HepG2 (cell line): ENCODE results near the gene TMEM217. TPM values are rescaled to one million over a fixed set of nuclear protein-coding genes. Genes with fewer than 3 reads are reported as not detected.

ENCODE experiments used
- BHLHE40 ChIP-seq: IDR thresholded peaks from 2 replicates; pipeline ENCODE4 v1.6.1; 2011; ENCODE audit warnings: low read length, improper control_type of control experiment
- CCDC6 ChIP-seq: sonication (generic); formaldehyde crosslinking; IDR thresholded peaks from 2 replicates; pipeline ENCODE4 v1.8.1; 2022; ENCODE audit warnings: mild to moderate bottlenecking, missing genetic modification reagents, moderate library complexity
- SRSF4 ChIP-seq: fragments of 200-400 bp; formaldehyde crosslinking; IDR thresholded peaks from one replicate; pipeline ENCODE4 v1.6.1; 2018; ENCODE audit warnings: mild to moderate bottlenecking, low read depth, low read length, moderate library complexity; ENCODE audit not compliant: poor library complexity, severe bottlenecking
- TBX2 ChIP-seq: sonication (generic); formaldehyde crosslinking; IDR thresholded peaks from 2 replicates; pipeline ENCODE4 v1.5.0; 2020; ENCODE audit warnings: missing genetic modification reagents, mild to moderate bottlenecking, borderline replicate concordance
- TGIF2 ChIP-seq: IDR thresholded peaks from 2 replicates; pipeline ENCODE4 v1.6.1; 2016; ENCODE audit warnings: control low read depth, missing compliant biosample characterization
- ZBTB3 ChIP-seq: sonication (generic); formaldehyde crosslinking; IDR thresholded peaks from 2 replicates; pipeline ENCODE4 v1.4.0; 2020; ENCODE audit warnings: low read depth, mild to moderate bottlenecking, moderate library complexity, missing genetic modification reagents, borderline replicate concordance
- ZIK1 ChIP-seq: sonication (generic); formaldehyde crosslinking; IDR thresholded peaks from 2 replicates; pipeline ENCODE4 v1.5.0; 2020; ENCODE audit warnings: mild to moderate bottlenecking, low read depth, missing genetic modification reagents, borderline replicate concordance
- ZNF207 ChIP-seq: fragments of 450-650 bp; IDR thresholded peaks from 2 replicates; pipeline ENCODE4 v1.6.1; 2016; ENCODE audit warnings: antibody characterized with exemption, borderline replicate concordance
- ZNF253 ChIP-seq: sonication (generic); formaldehyde crosslinking; IDR thresholded peaks from 2 replicates; pipeline ENCODE4 v1.8.0; 2022; ENCODE audit warnings: mild to moderate bottlenecking, missing genetic modification reagents, borderline replicate concordance
- ZNF34 ChIP-seq: sonication (generic); formaldehyde crosslinking; IDR thresholded peaks from 2 replicates; pipeline ENCODE4 v1.4.0; 2020; ENCODE audit warnings: mild to moderate bottlenecking, missing genetic modification reagents, borderline replicate concordance
- ZNF614 ChIP-seq: IDR thresholded peaks from 2 replicates; pipeline ENCODE4 v1.6.1; 2018; ENCODE audit warnings: missing biosample characterization, missing genetic modification reagents, inconsistent platforms, borderline replicate concordance
- polyA plus RNA-seq, 8 experiments: library from polyadenylated mRNA; depleted of rRNA in 3 of 8; stranded (reverse) in 7 of 8; unstranded in 1 of 8; fragments of >200 nt; fragmentation: Illumina TruSeq in 4 of 8; extraction: Trizol in 4 of 8; gene quantifications; 2 replicates each; pipeline versions ENCODE4 v1.2.1 to v1.2.3, GENCODE V29; 2011 to 2016; ENCODE audit warnings: low read depth in 4 of 8, missing spikeins in 1 of 8, mixed read lengths in 1 of 8; ENCODE audit not compliant: insufficient read depth in 1 of 8
- total RNA-seq, 5 experiments: library from RNA; depleted of rRNA; stranded (reverse); fragments of >200 nt; fragmentation: Illumina TruSeq; extraction: Trizol; gene quantifications; 2 replicates each; pipeline ENCODE4 v1.2.3, GENCODE V29; 2016; ENCODE audit warnings: low read depth in 1 of 5
- TF ChIP-seq, protein P1 (sequence below): sonication (generic); formaldehyde crosslinking; IDR thresholded peaks from 2 replicates; pipeline ENCODE4 v1.5.1; 2020; ENCODE audit warnings: missing genetic modification reagents, mild to moderate bottlenecking, borderline replicate concordance
- TF ChIP-seq, protein P2 (sequence below): sonication (generic); formaldehyde crosslinking; IDR thresholded peaks from 2 replicates; pipeline ENCODE4 v1.5.0; 2020; ENCODE audit warnings: missing genetic modification reagents
- TF ChIP-seq, protein P3 (sequence below): sonication (generic); formaldehyde crosslinking; IDR thresholded peaks from 2 replicates; pipeline ENCODE4 v1.4.0; 2020; ENCODE audit warnings: missing genetic modification reagents
- TF ChIP-seq, protein P4 (sequence below): sonication (generic); formaldehyde crosslinking; IDR thresholded peaks from 2 replicates; pipeline ENCODE4 v1.4.0; 2020; ENCODE audit warnings: low read depth, mild to moderate bottlenecking, missing genetic modification reagents
- TF ChIP-seq, protein P5 (sequence below): sonication (generic); formaldehyde crosslinking; IDR thresholded peaks from 2 replicates; pipeline ENCODE4 v1.8.1; 2023; ENCODE audit warnings: mild to moderate bottlenecking, missing genetic modification reagents
- TF ChIP-seq, protein P6 (sequence below): fragments of 450-650 bp; IDR thresholded peaks from 2 replicates; pipeline ENCODE4 v1.6.1; 2017; ENCODE audit warnings: mild to moderate bottlenecking

The TMEM217 gene
- total and polyA plus RNA-seq, 2 of the 13 experiments (the other 11 are each of a cell fraction or from before 2014, with no cell fraction given): 2.3 to 3.4 TPM

DNA sequence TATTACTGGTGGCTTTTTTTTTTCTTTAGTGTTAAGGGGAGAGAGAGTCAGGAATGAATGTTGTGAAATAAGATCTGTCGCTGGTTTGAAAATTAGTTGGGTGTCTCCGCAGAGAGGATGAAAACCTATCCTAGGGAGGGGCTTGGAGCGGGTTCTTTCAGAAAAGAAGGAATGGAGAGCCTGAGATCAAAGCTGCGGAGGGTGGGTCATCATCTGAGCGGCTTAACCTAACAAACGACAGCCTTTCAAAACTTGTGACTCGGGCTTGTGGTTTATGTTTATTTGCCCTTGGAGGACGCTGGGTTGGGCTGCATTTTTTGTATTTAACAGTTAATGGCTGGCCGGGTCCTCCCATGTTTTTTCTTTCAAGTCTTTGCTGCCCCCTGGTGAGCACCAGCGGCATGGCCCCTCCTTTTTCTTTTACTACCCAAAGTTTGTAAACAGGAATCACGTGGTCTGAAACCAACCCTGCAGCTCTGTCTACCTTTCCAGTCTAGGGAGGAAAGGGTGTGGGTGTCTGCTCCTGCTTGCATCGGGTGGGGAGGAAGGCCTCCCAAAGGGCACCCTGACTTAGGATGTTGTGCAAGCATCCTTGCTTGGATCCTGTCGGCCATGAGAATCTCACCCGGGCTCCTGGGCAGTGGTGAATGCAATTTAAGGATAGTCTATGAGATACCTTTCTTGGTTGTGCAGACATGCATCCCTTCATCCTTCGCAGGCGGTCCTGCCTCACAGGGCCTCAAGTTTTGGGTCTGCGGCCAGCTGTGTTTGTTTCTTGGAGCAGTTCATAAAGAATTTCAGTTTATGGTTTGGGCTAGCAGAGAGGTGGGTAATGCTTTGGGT is 85.8 kb downstream of the TMEM217 start (continued):
- TF ChIP-seq ZBTB3: peak; percentile 84
- TF ChIP-seq, protein P1, sequence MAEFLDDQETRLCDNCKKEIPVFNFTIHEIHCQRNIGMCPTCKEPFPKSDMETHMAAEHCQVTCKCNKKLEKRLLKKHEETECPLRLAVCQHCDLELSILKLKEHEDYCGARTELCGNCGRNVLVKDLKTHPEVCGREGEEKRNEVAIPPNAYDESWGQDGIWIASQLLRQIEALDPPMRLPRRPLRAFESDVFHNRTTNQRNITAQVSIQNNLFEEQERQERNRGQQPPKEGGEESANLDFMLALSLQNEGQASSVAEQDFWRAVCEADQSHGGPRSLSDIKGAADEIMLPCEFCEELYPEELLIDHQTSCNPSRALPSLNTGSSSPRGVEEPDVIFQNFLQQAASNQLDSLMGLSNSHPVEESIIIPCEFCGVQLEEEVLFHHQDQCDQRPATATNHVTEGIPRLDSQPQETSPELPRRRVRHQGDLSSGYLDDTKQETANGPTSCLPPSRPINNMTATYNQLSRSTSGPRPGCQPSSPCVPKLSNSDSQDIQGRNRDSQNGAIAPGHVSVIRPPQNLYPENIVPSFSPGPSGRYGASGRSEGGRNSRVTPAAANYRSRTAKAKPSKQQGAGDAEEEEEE (CRISPR knock-in tag): no peak; the same call in 1 of the 2 replicates
- TF ChIP-seq ZNF207: no peak
- peak; percentile 72; the same call in 1 of the 2 replicates for TF ChIP-seq CCDC6
- TF ChIP-seq TBX2: peak; percentile 90; the same call in 1 of the 2 replicates
- TF ChIP-seq, protein P2, sequence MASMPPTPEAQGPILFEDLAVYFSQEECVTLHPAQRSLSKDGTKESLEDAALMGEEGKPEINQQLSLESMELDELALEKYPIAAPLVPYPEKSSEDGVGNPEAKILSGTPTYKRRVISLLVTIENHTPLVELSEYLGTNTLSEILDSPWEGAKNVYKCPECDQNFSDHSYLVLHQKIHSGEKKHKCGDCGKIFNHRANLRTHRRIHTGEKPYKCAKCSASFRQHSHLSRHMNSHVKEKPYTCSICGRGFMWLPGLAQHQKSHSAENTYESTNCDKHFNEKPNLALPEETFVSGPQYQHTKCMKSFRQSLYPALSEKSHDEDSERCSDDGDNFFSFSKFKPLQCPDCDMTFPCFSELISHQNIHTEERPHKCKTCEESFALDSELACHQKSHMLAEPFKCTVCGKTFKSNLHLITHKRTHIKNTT (CRISPR knock-in tag): no peak
- TF ChIP-seq, protein P3, sequence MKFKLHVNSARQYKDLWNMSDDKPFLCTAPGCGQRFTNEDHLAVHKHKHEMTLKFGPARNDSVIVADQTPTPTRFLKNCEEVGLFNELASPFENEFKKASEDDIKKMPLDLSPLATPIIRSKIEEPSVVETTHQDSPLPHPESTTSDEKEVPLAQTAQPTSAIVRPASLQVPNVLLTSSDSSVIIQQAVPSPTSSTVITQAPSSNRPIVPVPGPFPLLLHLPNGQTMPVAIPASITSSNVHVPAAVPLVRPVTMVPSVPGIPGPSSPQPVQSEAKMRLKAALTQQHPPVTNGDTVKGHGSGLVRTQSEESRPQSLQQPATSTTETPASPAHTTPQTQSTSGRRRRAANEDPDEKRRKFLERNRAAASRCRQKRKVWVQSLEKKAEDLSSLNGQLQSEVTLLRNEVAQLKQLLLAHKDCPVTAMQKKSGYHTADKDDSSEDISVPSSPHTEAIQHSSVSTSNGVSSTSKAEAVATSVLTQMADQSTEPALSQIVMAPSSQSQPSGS (CRISPR knock-in tag): 0 out of 2 replicates have a peak, but pooled peaks have one; percentile 44
- TF ChIP-seq ZNF253 (CRISPR knock-in tag): no peak
- TF ChIP-seq SRSF4: no peak
- TF ChIP-seq, protein P4, sequence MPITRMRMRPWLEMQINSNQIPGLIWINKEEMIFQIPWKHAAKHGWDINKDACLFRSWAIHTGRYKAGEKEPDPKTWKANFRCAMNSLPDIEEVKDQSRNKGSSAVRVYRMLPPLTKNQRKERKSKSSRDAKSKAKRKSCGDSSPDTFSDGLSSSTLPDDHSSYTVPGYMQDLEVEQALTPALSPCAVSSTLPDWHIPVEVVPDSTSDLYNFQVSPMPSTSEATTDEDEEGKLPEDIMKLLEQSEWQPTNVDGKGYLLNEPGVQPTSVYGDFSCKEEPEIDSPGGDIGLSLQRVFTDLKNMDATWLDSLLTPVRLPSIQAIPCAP (CRISPR knock-in tag): no peak
- TF ChIP-seq, protein P5, sequence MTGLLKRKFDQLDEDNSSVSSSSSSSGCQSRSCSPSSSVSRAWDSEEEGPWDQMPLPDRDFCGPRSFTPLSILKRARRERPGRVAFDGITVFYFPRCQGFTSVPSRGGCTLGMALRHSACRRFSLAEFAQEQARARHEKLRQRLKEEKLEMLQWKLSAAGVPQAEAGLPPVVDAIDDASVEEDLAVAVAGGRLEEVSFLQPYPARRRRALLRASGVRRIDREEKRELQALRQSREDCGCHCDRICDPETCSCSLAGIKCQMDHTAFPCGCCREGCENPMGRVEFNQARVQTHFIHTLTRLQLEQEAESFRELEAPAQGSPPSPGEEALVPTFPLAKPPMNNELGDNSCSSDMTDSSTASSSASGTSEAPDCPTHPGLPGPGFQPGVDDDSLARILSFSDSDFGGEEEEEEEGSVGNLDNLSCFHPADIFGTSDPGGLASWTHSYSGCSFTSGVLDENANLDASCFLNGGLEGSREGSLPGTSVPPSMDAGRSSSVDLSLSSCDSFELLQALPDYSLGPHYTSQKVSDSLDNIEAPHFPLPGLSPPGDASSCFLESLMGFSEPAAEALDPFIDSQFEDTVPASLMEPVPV: no peak
- TF ChIP-seq, protein P6, sequence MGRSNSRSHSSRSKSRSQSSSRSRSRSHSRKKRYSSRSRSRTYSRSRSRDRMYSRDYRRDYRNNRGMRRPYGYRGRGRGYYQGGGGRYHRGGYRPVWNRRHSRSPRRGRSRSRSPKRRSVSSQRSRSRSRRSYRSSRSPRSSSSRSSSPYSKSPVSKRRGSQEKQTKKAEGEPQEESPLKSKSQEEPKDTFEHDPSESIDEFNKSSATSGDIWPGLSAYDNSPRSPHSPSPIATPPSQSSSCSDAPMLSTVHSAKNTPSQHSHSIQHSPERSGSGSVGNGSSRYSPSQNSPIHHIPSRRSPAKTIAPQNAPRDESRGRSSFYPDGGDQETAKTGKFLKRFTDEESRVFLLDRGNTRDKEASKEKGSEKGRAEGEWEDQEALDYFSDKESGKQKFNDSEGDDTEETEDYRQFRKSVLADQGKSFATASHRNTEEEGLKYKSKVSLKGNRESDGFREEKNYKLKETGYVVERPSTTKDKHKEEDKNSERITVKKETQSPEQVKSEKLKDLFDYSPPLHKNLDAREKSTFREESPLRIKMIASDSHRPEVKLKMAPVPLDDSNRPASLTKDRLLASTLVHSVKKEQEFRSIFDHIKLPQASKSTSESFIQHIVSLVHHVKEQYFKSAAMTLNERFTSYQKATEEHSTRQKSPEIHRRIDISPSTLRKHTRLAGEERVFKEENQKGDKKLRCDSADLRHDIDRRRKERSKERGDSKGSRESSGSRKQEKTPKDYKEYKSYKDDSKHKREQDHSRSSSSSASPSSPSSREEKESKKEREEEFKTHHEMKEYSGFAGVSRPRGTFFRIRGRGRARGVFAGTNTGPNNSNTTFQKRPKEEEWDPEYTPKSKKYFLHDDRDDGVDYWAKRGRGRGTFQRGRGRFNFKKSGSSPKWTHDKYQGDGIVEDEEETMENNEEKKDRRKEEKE: no peak
- TF ChIP-seq TGIF2 (CRISPR knock-in tag): peak; percentile 88; the same call in 1 of the 2 replicates
- no peak for TF ChIP-seq ZNF614 (CRISPR knock-in tag)
- TF ChIP-seq ZIK1 (CRISPR knock-in tag): no peak
- TF ChIP-seq ZNF34 (CRISPR knock-in tag): 0 out of 2 replicates have a peak, but pooled peaks have one; percentile 9
- peak; percentile 74; the same call in 1 of the 2 replicates for TF ChIP-seq BHLHE40
